NCI-H524 treated with DMSO at 0.1 percent for 48 hours (cell line): ENCODE data around the gene ADAM10.

Source experiments
- DNase-seq: peaks from one replicate; lab custom pipeline; 2025; lab: John Stamatoyannopoulos, UW

Gene ADAM10

DNA sequence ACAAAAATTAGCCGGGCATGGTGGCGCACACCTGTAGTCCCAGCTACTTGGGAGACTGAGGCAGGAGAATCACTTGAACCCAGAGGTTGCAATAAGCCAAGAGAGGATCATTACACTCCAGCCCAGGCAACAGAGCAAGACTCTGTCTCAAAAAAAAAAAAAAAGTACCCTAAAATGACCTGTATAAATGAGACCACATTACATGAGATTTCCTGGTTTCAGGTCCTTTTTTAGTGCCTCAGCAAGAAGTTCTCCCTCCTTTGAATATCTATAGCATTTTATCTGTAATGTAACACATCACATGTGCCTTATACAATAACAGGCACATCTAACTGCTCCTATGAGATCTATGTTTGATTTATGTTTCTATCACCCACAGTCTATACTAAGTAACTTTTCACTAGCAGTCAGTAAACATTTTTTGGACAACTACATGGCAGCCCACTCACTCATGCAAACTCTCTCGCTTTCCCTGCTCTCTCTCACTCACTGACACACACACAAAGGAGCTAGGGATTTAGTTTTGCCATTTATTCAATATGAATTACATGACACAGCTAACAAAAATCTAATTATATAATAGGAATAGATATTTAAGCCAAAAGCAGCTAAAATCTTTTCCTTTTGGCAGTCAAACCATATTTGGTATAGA, 34.1 kb downstream of the ADAM10 start:
- DNase-seq: no peak

DNA sequence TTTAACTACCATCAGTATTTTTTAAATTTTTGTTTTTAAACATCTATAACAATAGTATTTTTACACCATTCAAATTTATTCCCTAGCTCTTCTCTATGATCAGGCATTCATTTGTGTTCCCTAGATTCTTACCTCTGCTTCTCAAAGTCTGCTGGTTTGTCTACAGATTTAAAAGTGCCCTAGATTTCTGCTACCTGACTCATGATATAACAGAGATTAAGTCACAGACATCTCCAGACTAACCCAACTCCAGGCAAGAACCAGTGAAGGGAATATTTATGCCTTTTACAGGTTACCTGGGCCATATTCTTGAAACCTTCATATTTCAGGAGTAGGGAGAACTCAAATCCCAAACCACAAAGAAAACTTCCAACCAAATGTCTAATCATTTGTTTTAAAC, 38.8 kb downstream of the ADAM10 start:
- DNase-seq: no peak

DNA sequence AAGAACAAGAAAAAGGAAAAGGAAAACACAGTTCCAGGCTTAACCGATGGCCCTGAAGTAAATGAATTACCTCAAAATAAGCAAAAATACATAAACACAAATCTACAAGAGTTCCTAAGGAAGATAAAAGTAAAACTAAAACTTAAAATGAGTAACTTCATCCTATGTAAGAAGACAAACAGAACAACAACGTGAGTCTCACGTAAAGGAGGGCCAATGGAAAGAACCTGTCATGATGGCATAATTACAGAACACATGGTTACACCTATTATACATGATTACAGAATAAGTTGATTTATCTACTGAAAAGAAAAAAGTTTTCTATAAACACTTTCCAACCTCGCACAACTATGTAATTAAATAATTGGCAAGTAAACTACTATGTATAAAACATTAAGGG, 42.1 kb downstream of the ADAM10 start:
- no peak for DNase-seq

DNA sequence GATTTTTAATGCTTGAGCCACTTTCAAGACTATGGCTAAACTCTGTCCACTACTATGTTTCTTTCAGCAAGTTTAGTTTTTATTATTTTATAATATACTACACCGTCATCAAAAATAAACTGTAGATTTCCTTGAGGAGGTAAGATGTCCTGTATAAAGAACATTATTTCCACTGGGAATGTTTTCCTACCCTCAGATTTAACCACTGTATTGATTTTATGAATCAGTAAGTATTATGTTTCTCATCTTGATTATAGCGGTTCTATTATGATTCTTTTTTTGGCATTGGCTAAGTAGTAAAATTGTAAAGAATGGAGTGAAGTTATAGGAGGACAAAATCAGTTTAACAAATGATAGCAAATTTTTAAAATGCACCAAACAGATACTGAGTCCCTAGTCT, 44.4 kb downstream of the ADAM10 start:
- no peak for DNase-seq

DNA sequence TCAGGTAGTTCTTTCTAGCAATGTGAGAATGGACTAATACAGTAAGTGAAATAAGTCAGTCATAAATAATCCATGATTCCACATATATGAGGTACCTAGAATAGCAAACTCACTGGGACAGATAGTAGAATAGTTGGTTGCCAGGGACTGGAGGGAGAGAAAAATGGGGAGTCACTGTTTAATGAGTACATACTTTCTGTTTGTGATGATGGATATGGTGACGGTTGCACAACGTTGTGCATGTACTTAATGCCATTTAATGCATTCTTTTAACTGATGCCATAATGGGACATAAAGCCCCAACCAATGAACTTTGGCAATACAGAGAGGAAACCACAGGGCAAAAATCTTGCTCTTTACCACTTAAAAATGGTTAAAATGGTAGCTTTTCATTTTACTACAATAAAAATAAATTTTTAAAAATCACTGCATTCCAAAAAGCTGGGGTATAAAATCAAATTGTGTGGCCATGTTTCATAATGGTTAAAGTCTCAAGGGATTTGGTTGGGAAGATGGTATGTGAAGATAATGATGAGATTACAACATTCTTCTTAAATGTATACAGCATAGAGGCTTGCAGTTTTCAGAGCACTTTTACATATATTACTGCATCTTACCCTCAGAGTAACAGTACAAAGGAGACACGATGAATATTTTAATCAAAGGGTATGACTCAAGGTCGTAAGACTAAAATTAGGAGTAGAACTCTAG, 45.2 kb downstream of the ADAM10 start:
- DNase-seq: no peak

DNA sequence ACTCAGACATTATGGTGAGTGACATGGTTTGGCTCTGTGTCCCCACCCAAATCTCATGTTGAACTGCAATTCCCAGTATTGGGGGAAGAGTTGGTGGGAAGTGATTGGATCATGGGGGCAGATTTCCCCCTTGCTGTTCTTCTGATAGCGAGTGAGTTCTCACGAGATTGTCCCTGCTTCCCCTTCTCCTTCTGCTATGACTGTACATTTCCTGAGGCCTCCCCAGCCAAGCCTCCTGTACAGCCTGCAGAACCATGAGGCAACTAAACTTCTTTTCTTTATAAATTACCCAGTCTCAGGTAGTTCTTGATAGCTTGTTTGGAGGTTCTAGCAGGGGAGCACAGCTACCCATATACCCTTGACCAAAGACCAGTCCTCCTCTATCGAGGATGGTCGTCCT, 45.9 kb downstream of the ADAM10 start:
- no peak for DNase-seq

DNA sequence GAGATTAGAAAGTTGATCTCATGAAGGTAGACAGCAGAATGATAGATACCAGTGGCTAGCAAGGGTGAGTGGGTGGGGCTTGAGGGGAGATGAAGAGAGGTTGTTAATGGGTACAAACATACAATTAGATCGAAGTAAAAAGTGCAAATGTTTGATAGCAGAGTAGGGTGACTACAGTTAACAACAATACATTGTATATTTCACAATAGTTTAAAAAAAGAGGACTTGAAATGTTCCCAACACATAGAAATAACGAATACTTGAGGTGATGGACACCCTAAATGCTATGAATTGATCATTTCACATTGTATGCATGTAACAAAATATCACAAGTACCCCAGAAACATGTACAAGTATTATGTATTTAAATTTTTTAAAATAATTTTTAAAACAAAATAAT, 47.3 kb downstream of the ADAM10 start:
- no peak for DNase-seq

DNA sequence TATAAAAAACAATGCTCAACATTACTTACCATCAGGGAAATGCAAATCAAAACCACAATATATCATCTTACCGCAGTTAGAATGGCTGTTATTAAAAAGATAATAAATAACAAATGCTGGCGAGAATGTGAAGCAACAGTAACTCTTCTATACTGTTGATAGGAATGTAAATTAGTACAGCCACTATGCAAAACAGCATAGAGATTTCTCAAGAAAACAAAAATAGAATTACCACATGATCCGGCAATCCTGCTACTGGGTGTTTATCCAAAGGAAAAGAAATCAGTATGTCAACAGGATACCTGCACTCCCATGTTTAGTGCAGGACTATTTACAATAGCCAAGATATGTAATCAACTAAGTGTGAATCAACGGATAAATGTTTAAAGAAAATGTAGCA, 48.1 kb downstream of the ADAM10 start:
- no peak for DNase-seq

DNA sequence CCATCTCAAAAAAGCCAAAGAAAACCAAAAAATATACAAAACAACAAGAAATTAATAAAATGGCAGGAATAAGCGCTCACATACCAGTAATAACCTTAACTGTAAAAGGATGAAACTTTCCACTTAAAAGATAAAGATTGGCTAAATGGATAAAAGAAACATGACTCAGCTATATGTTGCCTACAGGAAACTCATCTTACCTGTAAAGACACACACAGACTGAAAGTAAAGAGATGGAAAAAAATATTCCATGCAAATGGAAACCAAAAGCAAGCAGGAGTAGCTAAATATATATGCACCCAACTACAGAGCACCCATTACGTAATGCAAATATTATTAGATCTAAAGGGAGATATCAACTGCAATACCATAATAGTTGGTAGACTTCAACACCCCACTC, 49.7 kb downstream of the ADAM10 start:
- DNase-seq: no peak

DNA sequence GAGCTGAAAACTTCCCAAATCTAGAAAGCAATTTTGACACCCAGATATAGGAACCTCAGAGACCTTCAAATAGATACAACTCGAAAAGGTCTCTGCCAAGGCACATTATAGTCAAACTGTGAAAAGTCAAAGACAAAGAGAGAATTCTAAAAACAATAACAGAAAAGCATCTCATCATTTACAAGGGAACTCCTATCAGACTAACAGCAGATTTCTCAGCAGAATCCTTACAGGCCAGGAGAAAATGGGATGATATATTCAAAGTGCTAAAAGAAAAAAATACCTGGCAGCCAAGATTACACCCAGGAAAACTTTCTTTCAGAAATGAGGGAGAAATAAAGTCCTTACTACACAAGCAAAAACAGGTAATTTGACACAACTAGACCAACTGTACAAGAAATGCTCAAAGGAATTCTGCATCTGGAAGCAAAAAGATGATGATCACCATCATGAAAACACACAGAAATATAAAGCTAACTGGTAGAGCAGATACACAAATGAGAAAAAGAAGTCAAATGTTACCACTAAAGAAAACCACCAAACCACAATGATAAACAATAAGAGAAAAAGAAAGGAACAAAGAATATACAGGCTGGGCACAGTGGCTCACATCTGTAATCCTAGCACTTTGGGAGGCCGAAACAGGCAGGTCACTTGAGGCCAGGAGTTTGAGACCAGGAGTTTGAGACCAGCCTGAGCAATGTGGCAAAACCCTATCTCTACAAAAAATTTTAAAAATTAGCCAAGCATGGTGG, 50.4 kb downstream of the ADAM10 start:
- no peak for DNase-seq

DNA sequence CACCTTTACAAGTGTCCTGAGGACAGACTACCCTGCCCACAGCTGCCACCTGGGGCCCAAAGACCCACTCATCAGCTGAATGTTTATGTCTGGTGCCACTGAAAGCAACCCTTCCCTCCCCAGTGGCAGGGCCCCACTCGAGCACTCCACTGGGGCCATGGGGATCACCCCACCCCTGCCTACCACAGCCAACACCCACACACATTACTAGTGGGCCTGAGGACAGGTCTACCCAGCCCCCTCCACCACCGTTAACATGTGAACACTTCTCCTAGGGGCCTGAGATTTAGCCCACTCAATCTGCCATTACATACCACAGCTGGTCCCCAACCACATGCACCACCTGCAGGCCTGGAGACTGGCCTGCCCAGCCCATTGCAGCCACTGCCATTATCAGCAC, 52.3 kb downstream of the ADAM10 start:
- DNase-seq: no peak

DNA sequence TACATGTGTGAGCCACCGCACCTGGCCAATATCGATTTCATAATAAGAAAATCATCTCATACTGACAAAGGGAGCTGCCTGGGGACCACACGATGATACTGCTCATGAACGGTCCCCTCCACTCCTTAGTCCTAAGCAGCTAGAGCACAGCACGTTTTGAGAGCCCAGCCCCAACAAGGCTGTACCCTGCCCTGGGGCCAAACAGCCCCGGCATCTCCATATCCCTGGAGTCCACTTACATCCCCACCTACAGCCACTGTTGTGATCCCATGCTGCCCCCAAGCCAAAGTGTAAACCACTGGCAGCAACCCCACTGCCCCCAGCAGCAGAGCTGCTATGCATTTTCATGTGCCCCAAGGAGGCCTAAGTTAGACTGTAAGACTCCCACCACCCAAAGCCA, 52.8 kb downstream of the ADAM10 start:
- no peak for DNase-seq

DNA sequence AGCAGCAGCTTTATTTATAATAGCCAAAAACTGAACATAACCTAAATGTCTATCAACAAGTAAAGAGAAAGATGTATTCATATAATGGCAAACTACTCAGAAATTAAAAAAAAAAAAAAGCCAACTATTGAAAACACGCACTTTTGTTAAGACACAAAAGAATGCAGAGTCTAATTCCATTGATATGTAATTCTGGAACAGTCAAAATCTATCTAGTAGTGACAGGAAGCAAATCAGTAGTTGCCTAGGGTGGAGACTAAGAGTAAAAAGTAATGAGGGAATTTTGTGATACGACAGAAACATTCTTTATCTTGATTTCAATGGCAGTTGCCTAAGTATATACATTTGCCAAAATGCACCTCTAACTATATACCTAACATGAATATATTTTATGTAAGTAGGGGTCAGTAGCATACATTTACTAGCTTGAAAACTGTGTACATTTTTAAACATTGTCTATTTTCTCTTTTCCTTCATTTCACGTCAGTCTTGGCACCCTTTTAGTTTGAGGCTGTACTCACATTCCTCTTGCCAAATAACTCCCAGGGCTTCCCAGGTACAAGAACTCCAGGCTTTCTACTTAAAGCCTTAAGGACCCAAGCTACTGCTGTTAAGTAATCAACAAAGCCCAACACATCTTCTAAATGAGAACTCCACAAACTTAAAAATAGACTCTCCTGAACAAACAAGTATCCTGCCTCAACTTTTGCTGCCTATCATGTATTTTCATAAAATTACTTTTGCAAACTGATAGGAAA, 54.7 kb downstream of the ADAM10 start:
- no peak for DNase-seq

DNA sequence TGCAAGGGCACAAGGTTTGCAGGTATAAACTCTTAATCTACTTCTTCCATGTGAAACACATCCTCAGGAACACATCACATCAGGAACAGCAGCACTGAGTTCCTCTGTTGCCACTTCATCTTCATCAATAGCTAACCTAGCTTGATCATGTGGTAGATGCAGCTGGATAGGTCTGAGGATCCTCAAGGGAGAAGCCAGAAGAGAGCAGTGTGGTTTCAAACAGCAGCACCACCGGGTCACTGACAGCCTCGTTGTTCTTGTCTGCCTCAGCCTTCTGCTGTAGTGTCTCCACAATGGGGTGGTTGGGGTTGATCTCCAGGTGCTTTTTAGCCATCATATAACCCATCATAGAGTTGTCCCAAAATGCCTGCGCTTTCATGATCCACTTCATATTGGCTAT, 58.8 kb downstream of the ADAM10 start:
- peak; percentile 43 for DNase-seq

DNA sequence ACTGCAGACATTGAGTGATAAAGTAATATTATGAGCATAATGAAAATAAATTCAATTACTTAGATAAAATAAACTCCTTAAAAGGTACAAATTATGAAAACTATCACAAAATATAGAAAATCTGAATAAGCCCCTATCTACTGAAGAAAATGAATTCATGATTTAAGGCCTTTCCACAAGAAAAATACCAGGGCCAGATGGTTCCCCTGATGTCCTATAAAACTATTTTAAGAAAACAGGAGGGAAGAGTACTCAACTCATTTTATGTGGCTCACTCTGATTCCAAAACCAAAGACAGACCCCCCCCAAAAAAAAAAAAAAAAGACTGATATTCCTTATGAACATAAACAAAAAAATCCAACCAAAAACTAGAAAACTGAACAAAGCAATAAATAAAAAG, 59.9 kb downstream of the ADAM10 start:
- DNase-seq: peak; percentile 24

DNA sequence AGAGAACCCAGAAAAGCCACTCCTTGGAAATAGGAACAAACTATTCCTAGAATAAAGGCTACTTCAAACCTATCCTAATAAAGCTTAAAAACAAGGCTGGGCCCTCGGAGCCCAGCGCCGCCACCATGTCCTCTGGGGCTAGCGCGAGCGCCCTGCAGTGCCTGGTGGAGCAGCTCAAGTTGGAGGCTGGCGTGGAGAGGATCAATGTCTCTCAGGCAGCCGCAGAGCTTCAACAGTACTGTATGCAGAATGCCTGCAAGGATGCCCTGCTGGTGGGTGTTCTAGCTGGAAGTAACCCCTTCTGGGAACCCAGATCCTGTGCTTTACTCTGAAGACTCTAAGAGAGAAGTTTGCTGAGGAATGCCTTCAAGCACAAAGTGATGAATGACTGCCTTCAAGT, 63.2 kb downstream of the ADAM10 start:
- no peak for DNase-seq

DNA sequence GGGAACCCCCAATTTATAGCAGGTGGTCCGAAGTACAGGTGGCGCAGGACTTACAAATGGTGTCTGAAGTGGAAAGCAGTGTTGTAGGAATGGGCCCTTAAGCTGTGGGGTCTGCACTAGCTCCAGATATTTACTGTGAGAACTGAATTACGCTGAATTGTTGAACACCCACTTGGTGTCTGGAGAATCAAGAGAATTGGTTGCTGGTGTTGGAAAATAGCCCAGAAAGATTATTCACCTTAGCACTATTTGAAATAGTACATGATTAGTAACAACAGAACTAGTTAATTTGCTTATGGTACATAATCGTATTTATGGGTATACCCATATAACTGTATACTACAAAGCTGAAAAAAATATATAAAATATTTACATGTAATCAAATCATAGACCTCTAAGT, 64.8 kb downstream of the ADAM10 start:
- no peak for DNase-seq

DNA sequence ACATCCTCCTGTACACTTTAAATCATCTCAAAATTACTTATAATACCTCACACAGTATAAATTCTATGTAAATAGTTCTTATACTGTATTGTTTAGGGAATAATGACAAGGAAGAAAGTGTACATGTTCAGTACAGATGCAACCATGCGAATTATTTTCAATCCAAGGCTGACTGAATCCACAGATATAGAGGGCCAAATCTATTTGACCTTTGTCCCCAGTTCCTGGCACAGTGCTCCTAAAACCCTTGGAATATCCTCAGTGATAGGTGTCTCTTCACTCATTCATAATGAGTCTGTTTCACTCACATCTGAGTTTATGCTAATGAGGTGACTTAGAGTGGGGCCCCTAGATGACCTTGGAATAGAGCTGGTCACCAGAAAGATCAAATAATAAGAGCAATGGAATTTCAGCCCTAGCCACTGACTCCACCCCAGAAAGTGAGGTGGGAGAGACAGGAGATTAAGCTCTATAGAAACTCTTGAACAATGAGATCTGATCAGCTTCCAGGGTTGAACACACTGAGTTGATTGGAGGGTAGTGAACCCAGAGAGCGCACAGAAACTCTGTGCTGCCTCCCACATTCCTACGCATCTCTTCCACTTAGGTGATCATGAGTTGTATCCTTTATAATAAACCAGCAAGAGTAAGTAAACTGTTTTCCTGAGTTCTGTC, 65.3 kb downstream of the ADAM10 start:
- DNase-seq: no peak

DNA sequence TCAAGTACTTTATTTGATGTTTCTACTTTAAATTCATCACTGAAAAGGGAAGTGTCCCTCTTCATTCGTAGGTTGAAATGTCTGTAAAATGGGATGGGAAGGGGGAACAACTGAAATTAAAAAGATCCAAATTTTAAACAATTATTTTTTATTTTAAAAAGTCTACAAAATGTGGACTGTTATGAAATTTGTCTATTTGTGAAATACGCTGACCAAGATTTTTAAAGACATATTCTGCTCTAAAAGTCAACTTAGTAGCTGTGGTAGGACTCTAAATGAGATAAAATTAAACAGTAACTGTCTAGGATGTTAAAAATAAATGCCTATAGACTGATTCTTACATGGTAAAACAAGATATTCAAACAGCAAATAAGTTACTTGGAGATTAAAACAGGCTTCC, 67.3 kb downstream of the ADAM10 start:
- DNase-seq: no peak

DNA sequence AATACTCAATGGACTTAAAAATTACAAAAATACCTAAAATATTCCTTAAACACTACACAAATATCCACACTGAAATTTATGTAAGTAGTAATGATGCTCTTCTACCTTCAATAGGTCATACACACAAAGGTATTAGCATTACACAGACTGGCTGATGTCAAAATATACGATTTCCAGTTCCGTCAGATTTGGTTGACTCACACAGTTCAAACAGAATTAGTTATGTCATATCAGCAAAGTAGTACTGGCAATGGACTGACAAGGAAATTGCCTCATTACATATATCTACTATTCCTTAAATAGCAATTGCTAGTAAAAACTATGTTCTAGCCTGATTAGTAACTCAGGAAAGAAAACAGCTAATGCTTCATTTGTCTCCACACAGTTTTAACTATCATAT, 70.8 kb downstream of the ADAM10 start:
- DNase-seq: no peak

DNA sequence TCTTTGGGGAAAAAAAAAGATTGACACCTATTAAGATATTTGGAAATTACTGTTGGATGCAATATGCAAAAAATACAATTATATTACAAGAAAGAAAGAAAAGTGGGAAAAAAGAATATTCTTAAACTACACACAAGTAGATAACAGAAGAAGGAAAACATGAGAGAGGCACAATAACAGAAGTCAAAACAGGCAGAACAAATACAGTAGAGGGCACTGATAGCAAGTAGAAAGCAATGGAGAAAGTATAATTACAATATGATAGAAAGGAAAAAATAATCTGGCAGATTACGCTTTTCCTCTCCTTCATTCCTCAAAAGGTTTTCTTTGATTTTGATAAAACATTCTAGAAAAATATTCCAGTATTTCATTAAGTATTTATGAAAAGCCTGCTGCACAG, 72.1 kb downstream of the ADAM10 start:
- DNase-seq: no peak

DNA sequence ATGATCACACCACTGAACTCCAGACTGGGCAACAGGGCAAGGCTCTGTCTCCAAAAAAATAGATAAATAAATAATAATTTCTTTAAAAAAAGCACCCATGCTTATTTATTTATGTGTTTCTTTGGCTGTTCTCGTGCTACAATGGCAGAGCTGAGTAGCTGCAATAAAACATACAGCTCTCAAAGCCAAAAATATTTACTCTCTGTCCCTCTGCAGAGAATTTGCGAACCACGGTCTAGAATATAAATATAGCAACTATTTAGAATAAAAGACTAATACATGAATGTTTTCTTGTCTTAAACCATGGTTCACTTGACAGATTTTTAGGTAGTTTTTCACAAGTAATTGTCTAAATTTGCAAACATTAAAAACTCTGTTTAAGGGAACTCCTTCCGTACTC, 72.7 kb downstream of the ADAM10 start:
- no peak for DNase-seq
